K562 (cell line): Measurements from ENCODE around the gene CDC42BPB. TPM values are rescaled to one million over a fixed set of nuclear protein-coding genes. Genes with fewer than 3 reads are reported as not detected.

Experiments used
- CEBPB ChIP-seq: fragments of 450-650 bp; IDR thresholded peaks from 2 replicates; pipeline ENCODE4 v1.6.1; 2016; ENCODE audit warnings: missing genetic modification characterization, missing compliant biosample characterization
- CREB3 ChIP-seq: fragments of 450-650 bp; conservative IDR thresholded peaks from 2 replicates; pipeline ENCODE4 v1.6.1; 2016; ENCODE audit warnings: missing genetic modification characterization, low read depth, mild to moderate bottlenecking, missing compliant biosample characterization, moderate library complexity
- ERF ChIP-seq: fragments of 450-650 bp; formaldehyde crosslinking; IDR thresholded peaks from 2 replicates; pipeline ENCODE4 v1.4.0; 2020; ENCODE audit warnings: mild to moderate bottlenecking, mixed read lengths
- HDAC8 ChIP-seq: fragments of 450-650 bp; IDR thresholded peaks from 2 replicates; pipeline ENCODE4 v1.6.1; 2016; ENCODE audit warnings: mild to moderate bottlenecking, missing genetic modification characterization, moderate library complexity, missing compliant biosample characterization
- MYBL2 ChIP-seq, 2 experiments: fragments of 450-650 bp in 1 of 2; sonication (generic) in 1 of 2; formaldehyde crosslinking in 1 of 2; IDR thresholded peaks; 2 replicates each; pipeline versions ENCODE4 v1.6.1 to v1.8.1; 2017 to 2022; ENCODE audit warnings: borderline replicate concordance in 1 of 2, inconsistent platforms in 1 of 2, low read depth in 1 of 2, mild to moderate bottlenecking in 1 of 2, missing genetic modification reagents in 1 of 2, moderate library complexity in 1 of 2
- RREB1 ChIP-seq: fragments of 250-450 bp; sonication (Bioruptor Pico); IDR thresholded peaks from 2 replicates; pipeline ENCODE4 v1.4.0; 2020
- TFAM ChIP-seq: fragments of 250-450 bp; sonication (Bioruptor Pico); conservative IDR thresholded peaks from 2 replicates; pipeline ENCODE4 v1.5.0; 2021; ENCODE audit warnings: mild to moderate bottlenecking, moderate library complexity
- ZNF511 ChIP-seq: sonication (generic); formaldehyde crosslinking; IDR thresholded peaks from 2 replicates; pipeline ENCODE4 v1.8.0; 2022; ENCODE audit warnings: mild to moderate bottlenecking, missing genetic modification reagents
- polyA plus RNA-seq, 8 experiments: library from polyadenylated mRNA; depleted of rRNA in 4 of 8; stranded (reverse) in 5 of 8; unstranded in 3 of 8; fragments of >200 nt; fragmentation: Nextera tagmentation in 2 of 8; fragmentation: Illumina TruSeq in 1 of 8; extraction: Ambion mirVana in 2 of 8; extraction: Trizol in 1 of 8; gene quantifications; 2 replicates each; pipeline versions ENCODE4 v1.2.1 to v1.2.3, GENCODE V29; 2011 to 2014; ENCODE audit warnings: inconsistent platforms in 1 of 8, missing spikeins in 1 of 8
- total RNA-seq, 7 experiments: library from RNA; depleted of rRNA in 6 of 7; stranded (reverse); fragments of >200 nt in 6 of 7; fragmentation: Illumina TruSeq in 2 of 7; extraction: Trizol in 2 of 7; gene quantifications; 2 replicates each; pipeline versions ENCODE4 v1.2.1 to v1.2.3, GENCODE V29; 2011 to 2021; ENCODE audit warnings: low replicate concordance in 1 of 7

Gene CDC42BPB
- total and polyA plus RNA-seq, 9 of the 15 experiments (the other 6 are each of a cell fraction or from before 2014, with no cell fraction given), result 0.07 to 24.3 (median 12.6) TPM

GRCh38 chr14:102900631-102901571 lies 156.4 kb downstream of the CDC42BPB start (continued):
- TF ChIP-seq RREB1 (CRISPR knock-in tag) (no peak), HDAC8 (tag) (no peak), ERF (CRISPR knock-in tag) (no peak), CEBPB (no peak), TFAM (CRISPR knock-in tag) (no peak), ZNF511 (CRISPR knock-in tag) (no peak), CREB3 (tag) (no peak), MYBL2 (IDR thresholded peaks at IDR 0.05; ENCODE audit: low read depth) (no peak), MYBL2 (CRISPR knock-in tag; IDR thresholded peaks at IDR 0.05; ENCODE audit: borderline replicate concordance) (no peak)
